Ectodermal cell (in vitro differentiated cells): ENCODE data around the gene ZNF394.

Experiments
- H3K27ac ChIP-seq: 2 replicates; pipeline ENCODE4 v1.7.0; 2013; ENCODE audit warnings: mild to moderate bottlenecking, low read depth, low read length; ENCODE audit not compliant: insufficient read depth, poor library complexity, severe bottlenecking
- H3K27me3 ChIP-seq: 2 replicates; pipeline ENCODE4 v1.7.0; 2013; ENCODE audit warnings: mild to moderate bottlenecking, low read length; ENCODE audit not compliant: insufficient read depth, control insufficient read depth, poor library complexity, severe bottlenecking
- H3K36me3 ChIP-seq: one replicate; pipeline ENCODE4 v1.7.0; 2013; ENCODE audit warnings: low read length; ENCODE audit not compliant: control insufficient read depth, insufficient read depth
- H3K4me1 ChIP-seq: one replicate; pipeline ENCODE4 v1.7.0; 2013; ENCODE audit warnings: low read length; ENCODE audit not compliant: control insufficient read depth, insufficient read depth
- H3K4me3 ChIP-seq: 2 replicates; pipeline ENCODE4 v1.7.0; 2013; ENCODE audit warnings: low read depth, low read length, control low read depth; ENCODE audit not compliant: insufficient read depth
- H3K9me3 ChIP-seq: 2 replicates; pipeline ENCODE4 v1.7.0; 2013; ENCODE audit warnings: mild to moderate bottlenecking, low read length, moderate library complexity; ENCODE audit not compliant: control insufficient read depth
- WGBS, 2 experiments: methylation state at CpG; one replicate each; pipeline ENCODE4 v1.1.7; 2013; ENCODE audit warnings: missing lambda C conversion rate in 2 of 2; 5-methylcytosine and 5-hydroxymethylcytosine counted together

ZNF394 gene

DNA sequence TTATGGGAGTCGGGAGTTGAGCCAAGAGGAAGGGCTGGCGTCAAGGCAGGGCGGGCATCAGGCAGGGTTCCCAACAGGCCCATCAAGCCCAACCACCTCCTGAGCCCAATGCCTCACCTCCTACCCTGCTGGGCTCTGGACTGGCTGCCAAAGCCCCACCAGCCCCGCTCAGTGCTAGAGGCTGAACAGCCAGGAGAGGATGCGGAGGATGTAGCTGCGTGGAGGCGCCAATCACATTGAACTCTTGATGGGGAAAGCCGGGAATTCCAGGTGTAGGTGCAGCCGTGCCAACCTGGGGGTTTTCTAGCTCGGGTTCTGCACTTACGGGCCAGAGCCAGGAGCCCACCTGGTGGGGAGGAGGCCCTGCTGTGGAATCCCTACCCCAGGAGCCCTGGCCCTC lies 47.0 kb downstream of the ZNF394 start:
- Histone ChIP-seq H3K36me3 (peaks cover 78% of the 10 kb centered on the region), H3K27me3 (no peaks in the 10 kb centered on the region), H3K9me3 (no peaks in the 10 kb centered on the region), H3K4me1 (no peaks in the 10 kb centered on the region), H3K27ac (no peak overlapping the region), H3K4me3 (no peak overlapping the region)
- WGBS, 2 experiments: 96% methylated on average over 11 of the region's 11 CpGs

GRCh38 chr7:99452541-99452940 lies 47.5 kb downstream of the ZNF394 start:
- Histone ChIP-seq H3K27ac (no peak overlapping the region), H3K27me3 (no peaks in the 10 kb centered on the region), H3K36me3 (peaks cover 75% of the 10 kb centered on the region), H3K4me3 (no peak overlapping the region), H3K4me1 (no peaks in the 10 kb centered on the region), H3K9me3 (no peaks in the 10 kb centered on the region)
- WGBS, 2 experiments: 94 to 95% methylated on average over 13 of the region's 13 CpGs

DNA sequence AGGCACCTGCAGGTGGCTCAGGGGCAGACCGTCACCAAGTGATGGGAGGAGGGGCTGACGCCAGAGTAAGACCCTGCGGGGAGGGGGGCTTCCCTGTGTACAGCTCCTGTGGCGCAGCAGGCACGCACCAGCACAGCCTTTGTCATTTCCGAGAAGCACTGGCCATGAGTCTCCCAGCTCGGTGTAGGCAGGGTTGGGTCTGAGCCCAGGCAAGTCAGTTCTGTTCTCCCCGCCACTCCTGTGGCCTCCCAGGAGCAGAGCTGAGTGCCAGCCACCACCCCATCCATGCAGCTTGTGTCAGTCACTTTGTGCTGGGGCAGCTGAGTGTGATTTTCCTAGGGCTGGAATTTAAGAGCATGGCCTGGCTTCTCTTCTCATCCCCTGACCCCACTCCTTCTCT lies 48.1 kb downstream of the ZNF394 start:
- Histone ChIP-seq H3K27ac (no peak overlapping the region), H3K4me1 (no peaks in the 10 kb centered on the region), H3K36me3 (peaks cover 78% of the 10 kb centered on the region), H3K9me3 (no peaks in the 10 kb centered on the region), H3K27me3 (no peaks in the 10 kb centered on the region), H3K4me3 (no peak overlapping the region)
- WGBS, 2 experiments: 95 to 97% methylated on average over 8 of the region's 8 CpGs

- H3K36me3 ChIP-seq: peaks cover 75% of the 10 kb centered on the region
Observed at GRCh38 chr7:99449326-99449725, 50.8 kb downstream of the ZNF394 start.

DNA sequence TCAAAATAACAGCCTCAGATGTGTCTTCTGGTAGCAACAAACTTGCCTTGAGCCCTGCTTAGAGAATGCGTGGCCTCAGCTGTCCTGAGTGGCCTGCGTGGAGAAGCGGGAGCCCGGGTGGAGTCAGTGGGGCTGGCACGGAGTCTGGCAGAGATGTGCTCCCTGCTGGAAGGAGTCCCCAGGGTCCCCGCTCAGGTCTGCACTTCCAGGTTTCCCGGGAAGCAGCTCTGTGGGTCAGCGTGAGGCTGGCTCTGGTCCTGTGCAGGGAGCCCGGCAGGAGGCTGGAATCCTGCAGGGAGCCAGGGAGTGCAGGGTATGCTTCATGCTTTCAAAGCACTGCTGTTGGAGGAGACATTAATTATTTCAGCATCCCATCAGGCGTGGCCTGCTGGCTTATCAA lies 51.2 kb downstream of the ZNF394 start:
- WGBS, 2 experiments: 92% methylated on average over 10 of the region's 10 CpGs
- Histone ChIP-seq H3K9me3 (no peaks in the 10 kb centered on the region), H3K4me1 (no peaks in the 10 kb centered on the region), H3K27me3 (no peaks in the 10 kb centered on the region), H3K27ac (no peak overlapping the region), H3K4me3 (no peak overlapping the region), H3K36me3 (peaks cover 70% of the 10 kb centered on the region)

More at GRCh38 chr7:99449326-99449725, 50.8 kb downstream of the ZNF394 start:
- WGBS, 2 experiments: 95 to 97% methylated on average over 5 of the region's 5 CpGs
- Histone ChIP-seq H3K4me1 (no peaks in the 10 kb centered on the region), H3K9me3 (no peaks in the 10 kb centered on the region), H3K27me3 (no peaks in the 10 kb centered on the region), H3K4me3 (no peak overlapping the region), H3K27ac (no peak overlapping the region)

DNA sequence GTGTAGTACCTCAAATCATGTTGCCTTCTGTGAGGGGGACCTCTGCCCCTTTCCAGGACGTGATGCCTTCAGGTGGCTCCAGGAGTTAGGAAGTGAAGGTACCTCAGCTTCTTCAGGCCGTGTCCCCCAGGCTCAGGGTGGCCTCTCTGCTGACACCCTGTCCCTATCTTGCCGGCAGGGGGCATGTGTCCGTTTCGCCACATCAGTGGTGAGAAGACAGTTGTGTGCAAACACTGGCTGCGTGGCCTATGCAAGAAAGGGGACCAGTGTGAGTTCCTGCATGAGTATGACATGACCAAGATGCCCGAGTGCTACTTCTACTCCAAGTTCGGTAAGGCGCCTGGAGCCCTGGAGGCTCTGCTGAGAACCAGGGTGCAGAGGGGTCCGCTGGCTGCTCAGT lies 52.1 kb downstream of the ZNF394 start:
- WGBS, 2 experiments: 94 to 96% methylated on average over 10 of the region's 10 CpGs
- H3K9me3 ChIP-seq: no peaks in the 10 kb centered on the region

GRCh38 chr7:99446096-99446495 lies 54.0 kb downstream of the ZNF394 start:
- whole genome bisulfite sequencing, 2 experiments: 94% methylated on average over 4 of the region's 4 CpGs
- Histone ChIP-seq H3K36me3 (peaks cover 62% of the 10 kb centered on the region), H3K27ac (no peak overlapping the region), H3K27me3 (no peaks in the 10 kb centered on the region), H3K4me1 (no peaks in the 10 kb centered on the region), H3K4me3 (no peak overlapping the region), H3K9me3 (no peaks in the 10 kb centered on the region)

More for the DNA sequence above, 52.1 kb downstream of the ZNF394 start:
- Histone ChIP-seq H3K27me3 (no peaks in the 10 kb centered on the region), H3K4me1 (no peaks in the 10 kb centered on the region), H3K36me3 (peaks cover 62% of the 10 kb centered on the region), H3K27ac (no peak overlapping the region), H3K4me3 (no peak overlapping the region)
